Activated T-cell treated with anti-CD3 and anti-CD28 coated beads, Interleukin-2, amount 50 U/mL, for 48 hours (primary cell): Measurements from ENCODE around the gene UTP18.

Experiments
- DNase-seq, 2 experiments: peaks; one replicate each; pipeline ENCODE4 v3.0.0-alpha.2; 2020

The UTP18 gene

DNA sequence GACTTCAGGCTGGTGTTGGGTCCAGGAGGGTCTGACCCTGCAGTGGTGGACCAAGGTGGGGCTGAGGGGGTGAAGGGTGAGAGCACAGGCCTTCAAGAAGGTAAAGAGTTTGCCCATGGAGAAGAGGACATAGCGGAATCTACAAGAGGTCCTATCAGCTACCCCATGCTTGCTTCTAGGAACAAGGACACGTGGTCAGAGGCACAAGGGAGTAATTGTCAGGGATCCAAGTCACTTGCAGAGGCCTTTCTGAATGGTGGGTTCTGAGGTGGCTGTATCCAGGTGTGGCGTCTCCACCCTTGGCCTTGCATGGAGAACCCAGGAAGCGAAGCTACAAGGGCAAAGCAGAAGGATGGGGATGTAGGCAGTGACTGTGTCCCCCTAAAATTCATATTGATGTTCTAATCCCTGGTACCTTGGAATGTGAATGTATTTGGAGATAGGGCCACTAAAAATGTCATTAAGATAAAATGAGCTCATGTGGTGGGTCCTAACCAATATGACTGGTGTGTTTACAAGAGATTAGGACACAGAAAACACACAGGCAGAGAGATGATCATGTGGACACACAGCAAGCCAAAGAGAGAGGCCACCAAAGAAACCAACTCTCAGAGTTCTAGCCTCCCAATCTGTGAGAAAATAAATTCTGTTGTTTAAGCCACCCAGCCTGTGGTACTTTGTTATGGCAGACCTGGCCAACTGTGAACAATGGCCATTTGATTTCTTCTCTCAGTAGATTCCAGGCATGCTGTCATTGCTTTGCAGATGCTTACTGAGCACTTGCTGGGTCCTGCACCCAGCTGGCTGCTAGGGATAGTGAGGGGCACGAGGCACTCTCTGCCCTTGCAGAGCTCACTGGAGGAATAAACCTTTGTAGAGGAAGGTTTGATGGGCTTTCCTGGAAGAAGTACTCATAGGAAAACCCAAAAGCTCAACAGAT is 75.8 kb downstream of the UTP18 start:
- no peak for DNase-seq

DNA sequence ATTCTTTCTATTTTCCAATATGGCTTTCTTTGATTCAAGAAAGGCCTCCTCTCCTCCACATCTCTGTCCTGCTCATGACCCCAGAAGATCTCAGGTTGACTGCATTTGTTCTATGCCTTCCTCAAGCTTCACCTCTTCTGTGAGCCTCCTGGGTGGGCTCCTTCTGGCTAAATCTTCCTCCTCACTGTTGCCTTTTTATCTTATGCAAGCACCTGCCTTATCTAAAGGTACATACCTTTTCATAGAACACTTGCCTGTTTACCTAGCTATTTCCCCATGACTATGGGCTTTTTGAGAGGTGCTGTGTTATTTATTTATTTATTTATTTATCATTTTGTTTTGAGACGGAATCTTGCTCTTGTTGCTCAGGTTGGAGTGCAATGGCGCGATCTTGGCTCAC is 81.1 kb downstream of the UTP18 start:
- no peak for DNase-seq

DNA sequence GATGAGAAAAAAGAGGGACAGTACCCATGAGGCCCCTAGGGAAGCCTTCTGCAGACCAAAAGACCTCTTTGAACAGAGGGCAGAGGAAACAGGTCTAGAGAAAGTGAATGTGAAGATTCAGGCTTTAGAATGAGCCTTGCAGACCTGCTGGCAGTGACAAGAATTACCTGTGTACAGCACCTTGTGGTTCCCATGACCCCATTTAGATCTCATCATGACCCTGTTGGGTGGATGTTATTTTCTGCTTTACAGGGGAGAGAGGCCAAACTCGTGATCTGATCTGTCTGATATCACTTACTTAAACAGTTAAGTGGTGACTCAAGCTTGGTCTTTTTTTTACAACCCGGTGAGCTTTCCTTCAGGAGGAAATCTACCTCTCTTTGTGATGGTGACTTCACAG is 81.9 kb downstream of the UTP18 start:
- DNase-seq = no peak

DNA sequence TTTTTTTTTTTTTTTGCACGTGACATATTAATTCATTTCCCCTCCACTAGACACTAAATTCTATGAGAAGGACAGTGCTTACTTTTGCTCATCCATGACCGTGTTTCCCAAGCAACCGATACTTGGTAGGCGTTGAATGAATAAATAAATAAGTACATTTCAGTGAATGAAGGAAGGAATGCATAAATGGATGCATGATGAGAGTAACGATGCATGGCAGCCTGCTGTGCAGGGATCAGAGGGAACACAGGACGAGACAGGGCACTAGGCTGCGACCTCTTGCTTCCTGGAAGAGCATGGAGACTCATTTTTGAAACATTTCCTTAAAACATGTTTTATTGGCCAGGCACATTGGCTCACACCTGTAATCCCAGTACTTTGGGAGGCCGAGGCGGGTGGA is 84.2 kb downstream of the UTP18 start:
- no peak for DNase-seq

DNA sequence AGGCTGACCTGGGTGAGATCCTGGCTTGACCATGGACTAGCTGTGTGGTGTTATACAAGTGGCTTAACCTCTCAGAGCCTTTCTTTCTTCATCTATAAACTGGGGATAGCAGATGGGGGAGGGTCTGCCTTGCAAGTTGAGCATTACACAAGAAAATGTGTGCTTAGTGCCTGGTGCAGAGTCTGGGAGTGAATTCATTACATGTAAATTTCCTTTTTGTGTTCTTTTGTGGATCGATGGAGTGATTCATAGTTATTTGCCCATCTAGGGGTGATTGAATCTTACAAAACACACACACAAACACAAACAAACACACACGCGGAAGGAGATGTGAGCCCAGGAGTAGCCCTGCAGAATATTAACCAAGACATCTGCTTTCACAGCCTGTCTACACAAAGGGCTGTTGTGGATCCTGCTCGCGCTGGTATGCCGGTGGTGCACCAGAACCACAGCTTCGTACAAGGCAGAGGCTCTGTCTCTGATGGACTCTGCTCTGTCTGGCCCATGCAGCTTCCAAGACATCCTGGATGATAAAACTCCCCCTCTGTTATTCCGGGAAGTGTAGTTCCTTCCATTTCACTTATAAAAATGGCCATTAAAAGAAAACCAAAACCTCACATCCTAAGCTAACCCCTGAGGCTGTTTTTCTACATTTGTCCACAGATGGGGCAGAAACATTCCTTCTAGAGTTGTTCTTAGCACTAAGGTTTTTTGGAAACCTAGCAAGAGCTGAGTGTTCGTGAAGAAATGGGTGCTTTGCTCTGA is 86.1 kb downstream of the UTP18 start:
- DNase-seq = no peak
